HL-60 (cell line): ENCODE measurements around the gene ARG2.

Source experiments
- DNase-seq, 2 experiments: peaks; one replicate each; pipeline ENCODE4 v3.0.0-alpha.2; 2010 to 2020; ENCODE audit warnings: low read depth in 1 of 2, low spot score in 1 of 2
- H3K27ac ChIP-seq: fragments of 250-450 bp; sonication (Bioruptor Pico); replicated peaks from 2 replicates; pipeline ENCODE4 v1.5.1; 2020; ENCODE audit warnings: mild to moderate bottlenecking, moderate library complexity
- H3K27me3 ChIP-seq: fragments of 250-450 bp; sonication (Bioruptor Pico); 2 replicates; pipeline ENCODE4 v1.5.1; 2021; ENCODE audit warnings: mild to moderate bottlenecking, moderate library complexity; ENCODE audit not compliant: insufficient read depth, poor library complexity, severe bottlenecking
- H3K4me3 ChIP-seq: replicated peaks from 2 replicates; pipeline ENCODE4 v1.5.1; 2011; ENCODE audit warnings: mild to moderate bottlenecking, control low read depth, low read length; ENCODE audit not compliant: insufficient read depth
- CTCF ChIP-seq: IDR thresholded peaks from one replicate; pipeline ENCODE4 v1.5.1; 2011; ENCODE audit warnings: low read length, control low read depth, inconsistent platforms; ENCODE audit not compliant: insufficient read depth
- GABPA ChIP-seq: IDR thresholded peaks from 2 replicates; pipeline ENCODE4 v1.6.1; 2012; ENCODE audit warnings: low read depth
- POLR2AphosphoS5 ChIP-seq: IDR thresholded peaks from 2 replicates; pipeline ENCODE4 v1.6.1; 2012; ENCODE audit warnings: low read depth
- SPI1 ChIP-seq: IDR thresholded peaks from 2 replicates; pipeline ENCODE4 v1.6.1; 2012; ENCODE audit warnings: low read depth, mild to moderate bottlenecking, borderline replicate concordance
- TF ChIP-seq, protein P1 (sequence below): IDR thresholded peaks from 2 replicates; pipeline ENCODE4 v1.6.1; 2012; ENCODE audit warnings: low read depth; ENCODE audit not compliant: insufficient replicate concordance

ARG2 gene

GRCh38 chr14:67602995-67603545 is 16.6 kb upstream of the ARG2 start:
- Histone ChIP-seq H3K27me3 (no peaks in the 10 kb centered on the region), H3K27ac (no peak overlapping the region), H3K4me3 (no peak overlapping the region)
- TF ChIP-seq, protein P1, sequence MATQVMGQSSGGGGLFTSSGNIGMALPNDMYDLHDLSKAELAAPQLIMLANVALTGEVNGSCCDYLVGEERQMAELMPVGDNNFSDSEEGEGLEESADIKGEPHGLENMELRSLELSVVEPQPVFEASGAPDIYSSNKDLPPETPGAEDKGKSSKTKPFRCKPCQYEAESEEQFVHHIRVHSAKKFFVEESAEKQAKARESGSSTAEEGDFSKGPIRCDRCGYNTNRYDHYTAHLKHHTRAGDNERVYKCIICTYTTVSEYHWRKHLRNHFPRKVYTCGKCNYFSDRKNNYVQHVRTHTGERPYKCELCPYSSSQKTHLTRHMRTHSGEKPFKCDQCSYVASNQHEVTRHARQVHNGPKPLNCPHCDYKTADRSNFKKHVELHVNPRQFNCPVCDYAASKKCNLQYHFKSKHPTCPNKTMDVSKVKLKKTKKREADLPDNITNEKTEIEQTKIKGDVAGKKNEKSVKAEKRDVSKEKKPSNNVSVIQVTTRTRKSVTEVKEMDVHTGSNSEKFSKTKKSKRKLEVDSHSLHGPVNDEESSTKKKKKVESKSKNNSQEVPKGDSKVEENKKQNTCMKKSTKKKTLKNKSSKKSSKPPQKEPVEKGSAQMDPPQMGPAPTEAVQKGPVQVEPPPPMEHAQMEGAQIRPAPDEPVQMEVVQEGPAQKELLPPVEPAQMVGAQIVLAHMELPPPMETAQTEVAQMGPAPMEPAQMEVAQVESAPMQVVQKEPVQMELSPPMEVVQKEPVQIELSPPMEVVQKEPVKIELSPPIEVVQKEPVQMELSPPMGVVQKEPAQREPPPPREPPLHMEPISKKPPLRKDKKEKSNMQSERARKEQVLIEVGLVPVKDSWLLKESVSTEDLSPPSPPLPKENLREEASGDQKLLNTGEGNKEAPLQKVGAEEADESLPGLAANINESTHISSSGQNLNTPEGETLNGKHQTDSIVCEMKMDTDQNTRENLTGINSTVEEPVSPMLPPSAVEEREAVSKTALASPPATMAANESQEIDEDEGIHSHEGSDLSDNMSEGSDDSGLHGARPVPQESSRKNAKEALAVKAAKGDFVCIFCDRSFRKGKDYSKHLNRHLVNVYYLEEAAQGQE = no peak
- TF ChIP-seq POLR2AphosphoS5 (no peak), GABPA (no peak), CTCF (no peak), SPI1 (no peak)
- no peak for DNase-seq

- TF ChIP-seq, protein P1 = no peak
- TF ChIP-seq SPI1 (no peak), POLR2AphosphoS5 (no peak)
- H3K27me3 ChIP-seq = no peaks in the 10 kb centered on the region
Measured at GRCh38 chr14:67607646-67608045, 12.1 kb upstream of the ARG2 start.

GRCh38 chr14:67609642-67610310 is 9.9 kb upstream of the ARG2 start:
- no peak for TF ChIP-seq POLR2AphosphoS5
- TF ChIP-seq SPI1 = no peak
- TF ChIP-seq GABPA = no peak
- no peak for TF ChIP-seq CTCF
- TF ChIP-seq, protein P1 = no peak
- Histone ChIP-seq H3K27ac (no peak overlapping the region), H3K4me3 (no peak overlapping the region), H3K27me3 (no peaks in the 10 kb centered on the region)
- DNase-seq = no peak

More at GRCh38 chr14:67607646-67608045, 12.1 kb upstream of the ARG2 start:
- H3K4me3 ChIP-seq = no peak overlapping the region
- no peak overlapping the region for H3K27ac ChIP-seq
- DNase-seq = no peak
